Left lung (tissue), 10 donors: ENCODE results near the gene CGB7. TPM values are rescaled to one million over a fixed set of nuclear protein-coding genes. Genes with fewer than 3 reads are reported as not detected.

Source experiments
- ATAC-seq: fragments of 200-7000 bp; cut with Tn5 transposase; one replicate; pipeline ENCODE4 v1.9.1; 2020; ENCODE audit warnings: moderate library complexity
- DNase-seq, 4 donors: peaks; one replicate each; pipeline ENCODE4 v3.0.0-alpha.2; 2013 to 2020
- H3K27ac ChIP-seq, 2 donors: fragments of 200-600 bp; sonication (generic) in 1 of 2; one replicate each; pipeline versions ENCODE4 v1.5.0 to v1.8.0; 2020 to 2021
- H3K27me3 ChIP-seq, 2 donors: fragments of 200-600 bp; sonication (generic) in 1 of 2; one replicate each; pipeline versions ENCODE4 v1.5.0 to v1.8.0; 2020 to 2021
- H3K36me3 ChIP-seq, 2 donors: fragments of 200-600 bp; sonication (generic) in 1 of 2; one replicate each; pipeline versions ENCODE4 v1.5.0 to v1.8.0; 2020 to 2021
- H3K4me1 ChIP-seq, 2 donors: fragments of 200-600 bp; one replicate each; pipeline ENCODE4 v1.8.0; 2021
- H3K4me3 ChIP-seq, 2 donors: fragments of 200-600 bp; sonication (generic) in 1 of 2; one replicate each; pipeline versions ENCODE4 v1.5.0 to v1.8.0; 2020 to 2021; ENCODE audit warnings: mild to moderate bottlenecking in 1 of 2
- H3K9me3 ChIP-seq, 2 donors: fragments of 200-600 bp; sonication (generic) in 1 of 2; one replicate each; pipeline versions ENCODE4 v1.5.0 to v1.8.0; 2020 to 2021
- intact Hi-C, 2 donors: fragments of 100-400 bp; cut with DNase I; formaldehyde crosslinking; loops; one replicate each; pipeline versions ENCODE4 v1.11.2 to v1.14.2; 2022
- polyA plus RNA-seq, 6 donors: library from polyadenylated mRNA; unstranded; fragments of 120-200 nt; gene quantifications; one replicate each; pipeline ENCODE4 v1.2.1, GENCODE V29; 2013; ENCODE audit not compliant: insufficient read length in 6 of 6
- total RNA-seq, 2 donors: library from RNA; stranded (reverse); fragmentation: NEBNext Ultra II Directional; extraction: Animal tissue kit (Norgen Biotek cat#: 25700); gene quantifications; one replicate each; pipeline ENCODE4 v1.2.1, GENCODE V29; 2021
- TF ChIP-seq, protein P1 (sequence below), 2 donors: fragments of 200-600 bp; sonication (generic) in 1 of 2; IDR thresholded peaks; one replicate each; pipeline versions ENCODE4 v1.5.0 to v1.8.0; 2021; ENCODE audit warnings: antibody characterized with exemption in 2 of 2
- donor health status: DM: no; HTN: yes; CAD: no.
- donor health status: DM: no; HTN: no; CAD: no.

The CGB7 gene
- total and polyA plus RNA-seq, 8 donors: 0.09 to 0.69 (median 0.18) TPM

DNA sequence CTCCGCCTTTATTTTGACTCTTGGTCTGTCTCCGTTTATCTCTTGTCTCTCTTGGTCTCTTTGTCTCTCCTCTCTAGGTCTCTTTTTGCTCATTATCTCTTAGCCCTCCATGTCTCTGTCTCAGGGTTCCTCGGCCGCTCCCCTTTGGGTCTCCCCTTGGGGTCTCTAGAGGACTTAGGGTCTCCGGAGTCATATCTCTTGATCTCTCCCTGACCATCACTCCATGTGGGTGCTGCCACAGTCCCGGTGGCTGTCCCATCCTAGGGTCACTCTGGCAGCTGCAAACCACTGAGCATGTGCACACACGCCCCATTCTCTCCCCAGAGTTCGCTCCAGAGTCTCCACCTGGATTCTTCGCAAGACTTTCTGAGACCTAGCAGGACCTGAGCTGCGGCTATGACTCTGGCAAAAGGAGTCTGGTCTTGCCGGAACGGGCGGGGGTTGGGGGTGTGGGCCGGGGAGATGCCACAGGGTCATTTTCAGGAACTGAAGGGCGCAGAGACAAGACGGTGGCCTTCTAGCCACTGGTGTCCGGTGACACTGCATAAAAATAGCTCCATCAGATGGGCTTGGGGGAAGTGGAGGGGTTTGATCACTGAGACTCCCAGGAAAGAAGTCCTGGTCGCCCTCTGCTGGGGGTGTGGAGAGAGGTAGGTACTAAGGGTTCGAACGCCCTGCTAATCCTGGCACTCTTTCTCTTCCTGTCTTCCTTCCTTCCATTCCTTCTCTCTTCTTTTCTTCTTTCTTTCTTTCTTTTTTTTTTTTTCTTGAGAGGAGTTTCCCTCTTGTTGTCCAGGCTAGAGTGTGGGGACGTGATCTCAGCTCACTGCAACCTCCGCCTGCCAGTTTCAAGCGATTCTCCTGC is 16.2 kb upstream of the CGB7 start:
- TF ChIP-seq, protein P1, sequence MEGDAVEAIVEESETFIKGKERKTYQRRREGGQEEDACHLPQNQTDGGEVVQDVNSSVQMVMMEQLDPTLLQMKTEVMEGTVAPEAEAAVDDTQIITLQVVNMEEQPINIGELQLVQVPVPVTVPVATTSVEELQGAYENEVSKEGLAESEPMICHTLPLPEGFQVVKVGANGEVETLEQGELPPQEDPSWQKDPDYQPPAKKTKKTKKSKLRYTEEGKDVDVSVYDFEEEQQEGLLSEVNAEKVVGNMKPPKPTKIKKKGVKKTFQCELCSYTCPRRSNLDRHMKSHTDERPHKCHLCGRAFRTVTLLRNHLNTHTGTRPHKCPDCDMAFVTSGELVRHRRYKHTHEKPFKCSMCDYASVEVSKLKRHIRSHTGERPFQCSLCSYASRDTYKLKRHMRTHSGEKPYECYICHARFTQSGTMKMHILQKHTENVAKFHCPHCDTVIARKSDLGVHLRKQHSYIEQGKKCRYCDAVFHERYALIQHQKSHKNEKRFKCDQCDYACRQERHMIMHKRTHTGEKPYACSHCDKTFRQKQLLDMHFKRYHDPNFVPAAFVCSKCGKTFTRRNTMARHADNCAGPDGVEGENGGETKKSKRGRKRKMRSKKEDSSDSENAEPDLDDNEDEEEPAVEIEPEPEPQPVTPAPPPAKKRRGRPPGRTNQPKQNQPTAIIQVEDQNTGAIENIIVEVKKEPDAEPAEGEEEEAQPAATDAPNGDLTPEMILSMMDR (IDR thresholded peaks at IDR 0.05): no peak
- Histone ChIP-seq H3K9me3 (no peaks in the 10 kb centered on the region), H3K4me1 (peaks cover 0 to 10% of the 10 kb centered on the region in 2 donors), H3K27me3 (peaks cover 32 to 58% of the 10 kb centered on the region in 2 donors), H3K36me3 (no peaks in the 10 kb centered on the region), H3K27ac (no peak overlapping the region), H3K4me3 (no peak overlapping the region)
- intact Hi-C loops: no loop called here
- ATAC-seq (no peak), DNase-seq (no peak)

DNA sequence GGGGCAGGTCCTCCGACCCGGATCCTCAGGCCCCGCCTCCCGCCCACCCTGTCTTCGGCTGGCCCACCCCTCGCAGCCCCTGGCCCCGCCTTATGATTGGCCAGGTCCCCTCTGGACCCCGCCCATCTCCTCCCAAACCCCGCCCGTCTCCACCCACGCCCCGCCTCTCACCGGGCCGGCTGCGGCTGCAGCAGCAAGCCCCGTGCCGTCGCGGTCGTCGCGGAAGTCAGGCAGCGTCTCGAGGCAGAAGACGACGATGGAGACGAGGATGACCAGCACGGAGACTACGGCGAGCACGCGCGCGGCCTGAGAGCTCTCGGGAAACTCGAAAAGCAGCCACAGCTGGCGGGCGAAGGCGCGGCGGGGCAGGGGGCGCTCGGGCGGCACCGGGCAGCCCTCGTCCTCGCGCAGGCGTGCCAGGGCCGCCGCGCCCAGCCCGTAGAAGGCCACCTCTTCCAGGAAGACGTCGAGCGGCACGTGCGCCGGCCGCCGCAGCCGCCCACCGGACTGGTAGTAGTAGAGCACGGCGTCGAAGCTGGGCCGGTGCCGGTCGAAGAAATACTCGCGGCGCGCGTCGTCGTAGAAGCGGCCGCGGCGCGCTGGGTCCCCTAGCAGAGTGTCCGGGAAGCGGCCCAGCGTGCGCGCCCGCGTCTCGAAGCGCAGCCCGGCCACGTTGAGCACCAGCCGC is 14.5 kb upstream of the CGB7 start:
- Histone ChIP-seq H3K36me3 (no peaks in the 10 kb centered on the region), H3K27ac (no peak overlapping the region), H3K4me3 (no peak overlapping the region), H3K9me3 (no peaks in the 10 kb centered on the region), H3K27me3 (peaks cover 32 to 76% of the 10 kb centered on the region in 2 donors), H3K4me1 (peaks cover 0 to 10% of the 10 kb centered on the region in 2 donors)
- DNase-seq (no peak), ATAC-seq (no peak)
- intact Hi-C loops: no loop called here
- TF ChIP-seq, protein P1 (IDR thresholded peaks at IDR 0.05): no peak

DNA sequence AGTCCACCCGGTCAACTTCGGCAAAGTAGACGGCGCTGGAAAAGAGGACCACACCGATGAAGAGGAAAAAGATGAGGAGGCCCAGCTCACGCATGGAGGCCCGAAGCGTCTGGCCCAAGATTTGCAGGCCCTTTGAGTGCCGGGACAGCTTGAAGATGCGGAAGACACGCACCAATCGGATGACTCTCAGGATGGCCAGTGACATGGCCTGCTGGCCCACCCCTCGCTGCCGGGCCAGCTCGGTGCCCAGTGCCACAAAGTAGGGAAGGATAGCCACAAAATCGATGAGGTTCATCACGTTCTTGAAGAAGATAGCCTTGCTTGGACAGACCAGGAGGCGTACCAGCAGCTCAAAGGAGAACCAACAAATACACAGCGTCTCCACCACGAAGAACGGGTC is 12.9 kb upstream of the CGB7 start:
- Histone ChIP-seq H3K36me3 (no peaks in the 10 kb centered on the region), H3K4me3 (no peak overlapping the region), H3K27me3 (peaks cover 32 to 92% of the 10 kb centered on the region in 2 donors), H3K4me1 (peaks cover 0 to 10% of the 10 kb centered on the region in 2 donors), H3K27ac (no peak overlapping the region), H3K9me3 (no peaks in the 10 kb centered on the region)
- DNase-seq: no peak
- intact Hi-C loops: no loop called here
- ATAC-seq: no peak
- TF ChIP-seq, protein P1 (IDR thresholded peaks at IDR 0.05): no peak

DNA sequence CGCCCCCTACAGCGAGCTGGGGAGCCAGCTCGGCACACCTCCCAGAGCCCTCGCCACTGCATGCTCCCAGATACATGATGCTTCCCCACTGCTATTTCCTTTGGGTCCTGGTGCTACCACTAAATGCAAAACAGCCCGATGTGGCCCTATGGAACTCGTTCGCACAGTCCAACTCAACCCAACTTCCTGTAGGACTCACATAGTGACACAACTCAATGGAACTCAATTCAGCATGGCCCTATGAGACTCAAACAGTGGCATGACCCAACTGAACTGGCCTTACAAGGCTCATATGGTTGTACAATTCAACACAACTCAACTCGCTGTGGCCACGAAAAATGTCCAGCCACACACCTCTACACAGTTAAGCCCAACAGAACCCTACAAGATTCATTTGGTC is 11.5 kb upstream of the CGB7 start:
- TF ChIP-seq, protein P1 (IDR thresholded peaks at IDR 0.05): no peak
- H3K27me3 ChIP-seq: peaks cover 32 to 99% of the 10 kb centered on the region in 2 donors
- H3K9me3 ChIP-seq: no peaks in the 10 kb centered on the region
- intact Hi-C loops: no loop called here
- H3K4me1 ChIP-seq: peaks cover 0 to 10% of the 10 kb centered on the region in 2 donors
- no peaks in the 10 kb centered on the region for H3K36me3 ChIP-seq
- DNase-seq (no peak), ATAC-seq (no peak)
- H3K27ac ChIP-seq: no peak overlapping the region
- no peak overlapping the region for H3K4me3 ChIP-seq

DNA sequence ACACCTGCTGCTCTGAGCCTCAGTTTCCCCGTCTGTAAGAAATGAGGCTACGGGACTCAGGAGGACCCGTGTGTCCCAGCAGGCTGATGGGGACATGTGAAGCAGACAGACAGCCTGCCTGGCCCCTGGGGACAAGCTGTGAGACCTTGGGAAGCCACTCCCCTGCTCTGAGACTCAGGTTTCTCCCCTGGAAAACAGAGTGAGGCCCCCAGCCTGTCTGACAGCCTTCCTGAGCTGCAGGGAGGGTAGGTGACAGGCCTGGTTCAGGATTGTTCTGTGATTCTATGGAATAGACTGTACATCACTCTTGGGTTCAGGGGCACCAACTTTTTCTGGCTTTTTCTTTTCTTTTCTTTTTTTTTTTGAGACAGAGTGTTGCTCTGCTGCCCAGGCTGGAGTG is 10.0 kb upstream of the CGB7 start:
- H3K27ac ChIP-seq: no peak overlapping the region
- H3K4me1 ChIP-seq: peaks cover 0 to 6% of the 10 kb centered on the region in 2 donors
- no peak for DNase-seq
- H3K9me3 ChIP-seq: no peaks in the 10 kb centered on the region
- intact Hi-C loops: no loop called here
- no peak overlapping the region for H3K4me3 ChIP-seq
- peaks cover 17 to 99% of the 10 kb centered on the region in 2 donors for H3K27me3 ChIP-seq
- no peaks in the 10 kb centered on the region for H3K36me3 ChIP-seq
- no peak for ATAC-seq
- TF ChIP-seq, protein P1 (IDR thresholded peaks at IDR 0.05): no peak
